ENCODE results near the gene LRRC18. TPM values are rescaled to one million over a fixed set of nuclear protein-coding genes. Genes with fewer than 3 reads are reported as not detected.
A peak's percentile ranks its signal among the peaks of the same experiment; 100 is the strongest.

LRRC18 gene
- total RNA-seq, 1 donor from 2014 or later, result not detected

GRCh38 chr10:48978318-48978717 lies 38.7 kb upstream of the LRRC18 start:
- no peak for TF ChIP-seq CTCF (conservative IDR thresholded peaks at IDR 0.05)
- Mint-ChIP-seq H3K4me1 (ENCODE audit: unreplicated experiment) (no peaks in the 10 kb centered on the region), H3K36me3 (no peaks in the 10 kb centered on the region), H3K9me3 (no peaks in the 10 kb centered on the region), H3K27me3 (peaks cover 22% of the 10 kb centered on the region), H3K27ac (no peak overlapping the region), H3K4me3 (no peak overlapping the region)
- no peak for DNase-seq (ENCODE audit: extremely low spot score, unreplicated experiment)

DNA sequence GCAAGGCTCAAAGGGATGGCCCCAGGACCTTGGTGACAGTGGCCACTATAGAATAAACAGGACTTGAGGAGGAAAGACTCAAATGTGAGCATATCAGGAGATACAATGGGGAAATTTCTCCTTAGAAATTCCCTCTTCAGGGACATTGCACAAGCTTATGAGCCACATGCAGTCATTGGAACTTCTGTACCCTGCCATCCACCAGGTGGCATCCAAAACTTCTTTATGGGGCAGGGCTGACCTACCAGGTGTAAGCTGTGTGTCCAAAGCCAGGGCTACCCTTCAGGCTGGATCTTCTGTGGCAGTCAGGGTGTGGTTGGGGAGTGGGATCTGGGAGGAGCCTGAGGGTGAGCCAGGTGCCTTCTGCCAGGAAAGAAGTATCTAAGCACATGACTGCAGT lies 36.6 kb upstream of the LRRC18 start:
- TF ChIP-seq CTCF (conservative IDR thresholded peaks at IDR 0.05), result peak; percentile 36
- Mint-ChIP-seq H3K4me3 (no peak overlapping the region), H3K27me3 (peaks cover 26% of the 10 kb centered on the region), H3K36me3 (no peaks in the 10 kb centered on the region), H3K27ac (no peak overlapping the region), H3K4me1 (ENCODE audit: unreplicated experiment) (no peaks in the 10 kb centered on the region), H3K9me3 (peaks cover 4% of the 10 kb centered on the region)
- no peak for DNase-seq (ENCODE audit: extremely low spot score, unreplicated experiment)

GRCh38 chr10:48974510-48975156 lies 35.0 kb upstream of the LRRC18 start:
- Mint-ChIP-seq H3K9me3 (peaks cover 4% of the 10 kb centered on the region), H3K27ac (no peak overlapping the region), H3K4me1 (ENCODE audit: unreplicated experiment) (no peaks in the 10 kb centered on the region), H3K4me3 (no peak overlapping the region), H3K27me3 (peaks cover 21% of the 10 kb centered on the region), H3K36me3 (no peaks in the 10 kb centered on the region)
- TF ChIP-seq CTCF (conservative IDR thresholded peaks at IDR 0.05), result no peak
- no peak for DNase-seq (ENCODE audit: extremely low spot score, unreplicated experiment)

DNA sequence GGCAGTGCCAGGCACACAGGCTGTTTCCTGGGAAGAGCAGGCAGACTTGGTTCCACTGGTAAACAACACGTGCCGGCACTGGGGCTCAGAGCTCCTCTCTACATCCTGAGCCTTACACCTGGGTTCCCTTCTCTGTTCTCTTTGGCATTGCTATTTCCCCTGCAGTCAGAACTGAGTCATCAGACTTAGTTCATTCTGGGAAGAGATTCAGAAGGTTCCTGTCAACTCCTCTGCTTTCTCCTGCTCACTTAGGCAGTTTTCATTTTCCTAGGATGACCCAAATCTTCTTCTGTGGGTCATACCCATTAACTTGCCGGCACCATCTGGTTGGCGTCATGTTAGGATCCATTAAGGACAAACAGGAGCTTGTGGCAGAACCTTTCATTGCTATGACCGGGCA lies 33.4 kb upstream of the LRRC18 start:
- Mint-ChIP-seq H3K4me1 (ENCODE audit: unreplicated experiment) (no peaks in the 10 kb centered on the region), H3K4me3 (no peak overlapping the region), H3K36me3 (no peaks in the 10 kb centered on the region), H3K9me3 (peaks cover 4% of the 10 kb centered on the region), H3K27me3 (peaks cover 15% of the 10 kb centered on the region), H3K27ac (no peak overlapping the region)
- no peak for TF ChIP-seq CTCF (conservative IDR thresholded peaks at IDR 0.05)
- DNase-seq (ENCODE audit: extremely low spot score, unreplicated experiment), result no peak

GRCh38 chr10:48970654-48971053 lies 31.0 kb upstream of the LRRC18 start:
- Mint-ChIP-seq H3K36me3 (no peaks in the 10 kb centered on the region), H3K27me3 (peaks cover 19% of the 10 kb centered on the region), H3K27ac (no peak overlapping the region), H3K4me1 (ENCODE audit: unreplicated experiment) (peaks cover 5% of the 10 kb centered on the region), H3K4me3 (no peak overlapping the region), H3K9me3 (peaks cover 4% of the 10 kb centered on the region)
- no peak for DNase-seq (ENCODE audit: extremely low spot score, unreplicated experiment)
- no peak for TF ChIP-seq CTCF (conservative IDR thresholded peaks at IDR 0.05)

GRCh38 chr10:48970046-48970445 lies 30.4 kb upstream of the LRRC18 start:
- H3K27ac Mint-ChIP-seq, result no peak overlapping the region
- DNase-seq (ENCODE audit: extremely low spot score, unreplicated experiment), result no peak
- H3K4me1 Mint-ChIP-seq (ENCODE audit: unreplicated experiment), result peaks cover 5% of the 10 kb centered on the region
- TF ChIP-seq CTCF (conservative IDR thresholded peaks at IDR 0.05), result no peak
- peaks cover 4% of the 10 kb centered on the region for H3K9me3 Mint-ChIP-seq
- H3K27me3 Mint-ChIP-seq, result peaks cover 17% of the 10 kb centered on the region
- H3K36me3 Mint-ChIP-seq, result no peaks in the 10 kb centered on the region
- H3K4me3 Mint-ChIP-seq, result no peak overlapping the region

Measured in type B pancreatic cell (in vitro differentiated cells).